ENCODE results near the gene PDE7B. TPM values are rescaled to one million over a fixed set of nuclear protein-coding genes. Genes with fewer than 3 reads are reported as not detected.

The PDE7B gene
- total RNA-seq, 4 donors from 2014 or later, result 15.4 to 28.6 (median 18.8) TPM

DNA sequence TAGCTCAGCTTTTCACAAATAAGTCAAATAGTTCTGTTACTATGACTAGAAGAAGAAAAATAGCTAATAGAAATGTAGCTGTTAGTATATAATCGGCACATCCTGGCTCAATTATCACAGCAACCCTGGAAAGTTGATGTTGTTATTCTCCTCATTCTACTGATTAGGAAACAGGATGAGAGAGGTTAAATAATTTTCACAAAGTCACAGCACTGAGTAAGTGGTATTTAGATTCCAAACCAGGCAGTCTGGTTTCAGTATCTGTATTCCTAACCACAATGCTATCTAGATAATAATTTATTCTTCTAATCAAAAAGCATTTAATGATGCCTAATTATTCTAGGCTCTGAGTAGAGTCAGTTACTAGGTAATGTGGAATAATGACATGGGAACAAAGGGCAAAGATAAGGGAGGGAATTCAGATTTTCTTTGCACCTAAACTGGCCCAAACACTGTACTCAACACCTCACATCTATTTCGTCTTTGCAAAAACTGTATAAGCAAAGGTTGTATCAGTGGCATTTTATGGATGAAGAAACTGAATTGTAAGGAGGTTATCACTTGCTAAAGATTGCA, 51.3 kb downstream of the PDE7B start:
- TF ChIP-seq POLR2A (IDR thresholded peaks at IDR 0.05), result no peak
- TF ChIP-seq, protein P1, sequence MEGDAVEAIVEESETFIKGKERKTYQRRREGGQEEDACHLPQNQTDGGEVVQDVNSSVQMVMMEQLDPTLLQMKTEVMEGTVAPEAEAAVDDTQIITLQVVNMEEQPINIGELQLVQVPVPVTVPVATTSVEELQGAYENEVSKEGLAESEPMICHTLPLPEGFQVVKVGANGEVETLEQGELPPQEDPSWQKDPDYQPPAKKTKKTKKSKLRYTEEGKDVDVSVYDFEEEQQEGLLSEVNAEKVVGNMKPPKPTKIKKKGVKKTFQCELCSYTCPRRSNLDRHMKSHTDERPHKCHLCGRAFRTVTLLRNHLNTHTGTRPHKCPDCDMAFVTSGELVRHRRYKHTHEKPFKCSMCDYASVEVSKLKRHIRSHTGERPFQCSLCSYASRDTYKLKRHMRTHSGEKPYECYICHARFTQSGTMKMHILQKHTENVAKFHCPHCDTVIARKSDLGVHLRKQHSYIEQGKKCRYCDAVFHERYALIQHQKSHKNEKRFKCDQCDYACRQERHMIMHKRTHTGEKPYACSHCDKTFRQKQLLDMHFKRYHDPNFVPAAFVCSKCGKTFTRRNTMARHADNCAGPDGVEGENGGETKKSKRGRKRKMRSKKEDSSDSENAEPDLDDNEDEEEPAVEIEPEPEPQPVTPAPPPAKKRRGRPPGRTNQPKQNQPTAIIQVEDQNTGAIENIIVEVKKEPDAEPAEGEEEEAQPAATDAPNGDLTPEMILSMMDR (IDR thresholded peaks at IDR 0.05), result no peak
- H3K4me1 ChIP-seq, result no peaks in the 10 kb centered on the region
- no peaks in the 10 kb centered on the region for H3K36me3 ChIP-seq
- H3K4me3 ChIP-seq, result no peak overlapping the region
- DNase-seq, result no peak
- no peaks in the 10 kb centered on the region for H3K27me3 ChIP-seq
- H3K9me3 ChIP-seq, result no peaks in the 10 kb centered on the region
- intact Hi-C loops (cut with DNase I; ENCODE audit: low total_unique reads), result no loop called here
- H3K27ac ChIP-seq, result peak overlapping the region; percentile 69 to 85

DNA sequence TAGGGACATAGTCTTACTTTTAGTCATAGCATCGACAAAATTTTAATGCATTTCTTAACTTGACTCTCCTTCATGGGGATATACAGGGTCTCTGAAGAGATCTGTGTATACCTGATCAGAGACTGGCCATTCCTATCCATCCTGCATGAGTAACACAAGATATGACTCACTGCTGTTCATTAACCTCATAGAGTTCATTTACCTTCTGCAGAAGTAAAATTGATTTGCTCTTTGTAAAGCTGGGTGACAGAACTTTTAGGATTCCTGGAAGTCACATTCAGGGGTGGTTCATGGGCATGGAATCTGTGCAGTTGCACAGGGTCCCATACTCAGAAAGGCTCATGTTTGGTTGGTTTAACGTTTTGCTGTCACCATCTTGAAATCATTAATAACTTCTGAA, 53.2 kb downstream of the PDE7B start:
- H3K9me3 ChIP-seq, result no peaks in the 10 kb centered on the region
- no peak overlapping the region for H3K27ac ChIP-seq
- H3K4me1 ChIP-seq, result no peaks in the 10 kb centered on the region
- intact Hi-C loops (cut with DNase I; ENCODE audit: low total_unique reads), result no loop called here
- H3K27me3 ChIP-seq, result no peaks in the 10 kb centered on the region
- H3K4me3 ChIP-seq, result no peak overlapping the region
- no peaks in the 10 kb centered on the region for H3K36me3 ChIP-seq
- DNase-seq, result no peak
- TF ChIP-seq, protein P1 (IDR thresholded peaks at IDR 0.05), result no peak
- no peak for TF ChIP-seq POLR2A (IDR thresholded peaks at IDR 0.05)

DNA sequence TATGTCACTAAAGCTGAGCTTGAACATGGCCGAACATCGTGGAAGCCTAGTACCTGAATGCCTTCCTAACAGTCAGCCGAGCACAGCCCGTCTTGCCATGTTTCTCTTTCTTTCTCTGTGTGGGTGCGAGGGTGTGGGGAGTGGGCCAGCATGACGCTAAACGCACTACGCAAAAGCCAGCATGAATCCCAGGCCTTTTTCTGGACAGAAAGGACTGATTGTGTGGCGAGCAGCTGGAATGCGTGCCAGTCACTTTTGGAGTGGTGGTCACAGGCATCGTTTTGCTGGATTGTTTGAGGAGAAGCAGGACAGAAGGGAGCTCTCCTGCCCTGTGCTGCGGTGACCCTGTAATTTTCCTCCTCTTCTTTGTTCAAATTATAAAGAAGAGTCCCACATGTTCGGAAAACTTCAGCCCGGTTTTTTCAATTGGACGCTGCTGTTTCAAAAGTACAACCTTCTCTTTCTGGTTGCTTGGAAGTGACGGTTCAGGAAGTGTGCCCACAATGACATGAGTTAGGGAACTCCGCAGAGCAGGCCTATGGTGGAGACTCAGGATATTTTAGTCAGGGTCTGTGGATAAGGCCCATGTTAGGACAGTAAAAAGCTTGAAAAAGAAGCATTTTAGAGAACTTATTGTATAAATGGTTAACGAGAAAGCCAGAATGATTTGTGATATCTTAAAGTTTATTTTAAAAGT, 54.3 kb downstream of the PDE7B start:
- Histone ChIP-seq H3K27ac (no peak overlapping the region), H3K4me3 (no peak overlapping the region), H3K9me3 (no peaks in the 10 kb centered on the region), H3K36me3 (no peaks in the 10 kb centered on the region), H3K27me3 (no peaks in the 10 kb centered on the region), H3K4me1 (no peaks in the 10 kb centered on the region)
- TF ChIP-seq, protein P1 (IDR thresholded peaks at IDR 0.05), result no peak
- no peak for TF ChIP-seq POLR2A (IDR thresholded peaks at IDR 0.05)
- intact Hi-C loops (cut with DNase I; ENCODE audit: low total_unique reads), result no loop called here
- no peak for DNase-seq

DNA sequence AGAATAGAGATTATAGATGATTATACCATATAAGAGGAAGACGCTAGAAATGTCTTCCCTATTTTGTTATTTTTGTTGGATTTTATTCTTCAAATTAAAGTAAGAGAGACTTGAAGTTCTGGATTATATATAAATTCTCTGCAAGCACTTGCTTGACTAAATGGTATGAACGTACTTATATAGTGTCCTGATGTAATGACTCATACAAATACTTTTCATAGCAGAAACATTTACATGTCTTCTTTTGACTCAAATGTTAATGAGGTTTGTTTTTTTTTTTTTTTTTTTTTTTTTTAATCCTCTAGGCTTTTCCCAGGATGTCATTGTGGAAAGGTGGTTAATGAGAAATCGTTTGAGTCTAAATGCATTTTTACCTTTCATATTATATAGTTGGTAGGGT, 55.0 kb downstream of the PDE7B start:
- no peaks in the 10 kb centered on the region for H3K27me3 ChIP-seq
- H3K4me3 ChIP-seq, result no peak overlapping the region
- no peak for DNase-seq
- H3K9me3 ChIP-seq, result no peaks in the 10 kb centered on the region
- intact Hi-C loops (cut with DNase I; ENCODE audit: low total_unique reads), result no loop called here
- no peaks in the 10 kb centered on the region for H3K36me3 ChIP-seq
- H3K4me1 ChIP-seq, result no peaks in the 10 kb centered on the region
- no peak for TF ChIP-seq POLR2A (IDR thresholded peaks at IDR 0.05)
- TF ChIP-seq, protein P1 (IDR thresholded peaks at IDR 0.05), result no peak
- H3K27ac ChIP-seq, result no peak overlapping the region

DNA sequence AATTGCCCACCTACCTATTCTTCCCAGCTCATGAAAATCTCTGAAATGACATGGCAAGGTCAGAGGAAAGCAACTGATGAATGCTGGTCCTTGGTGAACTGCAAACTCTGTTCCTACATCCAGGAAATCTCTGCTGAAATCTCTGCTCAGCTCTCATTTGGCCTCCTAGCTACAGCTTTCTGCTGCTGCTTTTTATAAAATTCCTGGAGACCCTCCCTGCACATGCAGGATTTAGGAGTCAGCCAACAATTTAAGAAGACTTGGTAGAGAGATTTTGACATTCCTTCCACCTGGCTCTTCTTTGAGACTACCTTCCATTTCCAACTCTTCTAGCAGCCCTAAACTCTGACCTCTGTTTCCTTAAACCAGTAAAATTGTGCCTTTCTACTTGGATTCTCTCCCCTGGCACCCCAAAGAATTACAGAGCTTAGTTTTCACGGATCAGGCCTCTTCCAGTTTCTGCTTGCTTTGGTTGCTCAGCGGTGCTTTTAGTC, 55.5 kb downstream of the PDE7B start:
- no peak for TF ChIP-seq POLR2A (IDR thresholded peaks at IDR 0.05)
- no peak for DNase-seq

More for the DNA sequence above, 55.5 kb downstream of the PDE7B start:
- intact Hi-C loops (cut with DNase I; ENCODE audit: low total_unique reads), result no loop called here
- Histone ChIP-seq H3K36me3 (no peaks in the 10 kb centered on the region), H3K4me1 (no peaks in the 10 kb centered on the region), H3K27me3 (no peaks in the 10 kb centered on the region), H3K9me3 (no peaks in the 10 kb centered on the region), H3K27ac (no peak overlapping the region), H3K4me3 (no peak overlapping the region)

Data from uterus (tissue), 4 donors.